Neutrophil (primary cell): Measurements from ENCODE around the gene MOV10L1.

Experiments
- H3K27ac ChIP-seq: fragments of 200-600 bp; sonication (generic); 2 replicates; pipeline ENCODE4 v1.5.1; 2016; ENCODE audit warnings: mild to moderate bottlenecking, moderate library complexity
- H3K27me3 ChIP-seq: fragments of 200-600 bp; sonication (generic); 2 replicates; pipeline ENCODE4 v1.6.0; 2016; ENCODE audit warnings: mild to moderate bottlenecking
- H3K36me3 ChIP-seq: fragments of 200-600 bp; sonication (generic); 2 replicates; pipeline ENCODE4 v1.5.1; 2017
- H3K4me1 ChIP-seq, 2 experiments: fragments of 200-600 bp in 1 of 2; sonication (generic) in 1 of 2; 1 replicate in 1 of 2; 2 replicates in 1 of 2; pipeline versions ENCODE4 v1.5.1 to v1.6.1; 2013 to 2016; ENCODE audit warnings: low read depth in 1 of 2, low read length in 1 of 2, mild to moderate bottlenecking in 1 of 2, moderate library complexity in 1 of 2; ENCODE audit not compliant: control insufficient read depth in 1 of 2, insufficient read depth in 1 of 2
- H3K4me3 ChIP-seq, 2 experiments: fragments of 200-600 bp in 1 of 2; sonication (generic) in 1 of 2; 1 replicate in 1 of 2; 2 replicates in 1 of 2; pipeline ENCODE4 v1.5.1; 2013 to 2016; ENCODE audit warnings: low read depth in 1 of 2, low read length in 1 of 2, mild to moderate bottlenecking in 1 of 2, moderate library complexity in 1 of 2
- H3K9me3 ChIP-seq: fragments of 200-600 bp; sonication (generic); 2 replicates; pipeline ENCODE4 v1.5.1; 2016
- CTCF ChIP-seq: fragments of 200-600 bp; sonication (generic); IDR thresholded peaks from 2 replicates; pipeline ENCODE4 v1.5.1; 2016; ENCODE audit warnings: antibody characterized with exemption

The MOV10L1 gene

DNA sequence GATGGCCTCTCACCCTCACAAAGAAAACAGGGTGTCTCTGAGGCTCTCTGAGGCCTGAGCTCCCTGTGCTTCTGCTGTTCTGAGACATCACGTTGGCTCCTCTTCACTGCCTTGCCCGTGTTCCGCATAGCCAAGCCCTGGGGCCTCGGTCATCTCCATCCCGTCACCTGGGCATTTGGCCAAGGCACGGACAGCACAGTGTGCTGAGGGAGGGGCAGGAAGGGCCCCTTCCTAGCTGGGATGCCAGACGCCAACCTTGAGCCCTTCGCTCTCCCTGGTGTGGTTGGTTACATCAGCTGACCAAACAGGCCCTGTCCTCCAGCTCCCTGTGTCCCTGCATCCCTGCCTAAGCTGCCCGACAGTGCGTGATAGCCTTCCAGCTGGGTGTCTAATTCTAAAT lies 25.9 kb downstream of the MOV10L1 start:
- no peaks in the 10 kb centered on the region for H3K36me3 ChIP-seq
- H3K4me1 ChIP-seq, result peaks cover 23% of the 10 kb centered on the region in 2 experiments
- H3K9me3 ChIP-seq, result no peaks in the 10 kb centered on the region
- no peak overlapping the region for H3K27ac ChIP-seq
- no peaks in the 10 kb centered on the region for H3K27me3 ChIP-seq
- H3K4me3 ChIP-seq, result no peak overlapping the region
- no peak for TF ChIP-seq CTCF

DNA sequence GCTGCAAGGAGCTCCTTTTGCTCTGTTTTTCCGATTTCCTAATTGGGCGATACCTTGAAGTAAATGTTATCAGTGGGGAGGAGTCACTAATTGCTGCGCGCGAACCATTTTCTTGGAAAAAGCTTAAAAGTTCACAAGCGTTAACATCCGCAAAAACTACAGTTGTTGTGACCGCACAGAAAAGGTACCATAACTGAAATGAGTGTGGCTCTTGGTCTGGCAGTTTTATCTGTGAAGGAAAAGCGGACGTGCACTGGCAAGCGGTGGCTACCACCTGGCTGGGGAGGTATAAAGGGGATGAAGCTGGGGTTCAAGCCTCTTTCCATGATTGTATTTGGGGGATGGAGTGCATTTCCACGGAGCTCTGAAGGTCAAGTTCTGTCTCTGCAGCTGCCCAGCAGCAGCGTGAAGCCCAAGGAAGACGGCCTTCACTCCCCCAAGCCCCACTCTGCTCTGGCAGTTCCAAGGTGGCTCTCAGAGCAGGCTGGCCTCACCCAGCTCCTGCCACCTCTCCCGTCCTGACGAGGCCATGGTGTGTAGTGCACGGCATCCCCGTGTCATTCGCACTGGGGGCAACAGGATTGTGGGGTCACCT lies 27.5 kb downstream of the MOV10L1 start:
- Histone ChIP-seq H3K4me1 (peaks cover 7 to 8% of the 10 kb centered on the region in 2 experiments), H3K9me3 (no peaks in the 10 kb centered on the region), H3K36me3 (no peaks in the 10 kb centered on the region), H3K27me3 (no peaks in the 10 kb centered on the region), H3K27ac (no peak overlapping the region), H3K4me3 (no peak overlapping the region)
- TF ChIP-seq CTCF, result no peak

GRCh38 chr22:50118129-50118528 lies 28.3 kb downstream of the MOV10L1 start:
- Histone ChIP-seq H3K27me3 (no peaks in the 10 kb centered on the region), H3K4me3 (no peak overlapping the region), H3K36me3 (no peaks in the 10 kb centered on the region), H3K9me3 (no peaks in the 10 kb centered on the region), H3K27ac (no peak overlapping the region), H3K4me1 (no peaks in the 10 kb centered on the region)
- TF ChIP-seq CTCF, result no peak

GRCh38 chr22:50118557-50119168 lies 28.9 kb downstream of the MOV10L1 start:
- H3K4me1 ChIP-seq, result no peaks in the 10 kb centered on the region
- no peak for TF ChIP-seq CTCF
- no peak overlapping the region for H3K27ac ChIP-seq
- H3K36me3 ChIP-seq, result no peaks in the 10 kb centered on the region
- H3K4me3 ChIP-seq, result no peak overlapping the region
- H3K27me3 ChIP-seq, result no peaks in the 10 kb centered on the region
- no peaks in the 10 kb centered on the region for H3K9me3 ChIP-seq

- Histone ChIP-seq H3K36me3 (no peaks in the 10 kb centered on the region), H3K9me3 (no peaks in the 10 kb centered on the region), H3K4me3 (no peak overlapping the region), H3K4me1 (no peaks in the 10 kb centered on the region), H3K27me3 (no peaks in the 10 kb centered on the region), H3K27ac (no peak overlapping the region)
- no peak for TF ChIP-seq CTCF
Measured at GRCh38 chr22:50119169-50119767, 29.5 kb downstream of the MOV10L1 start.
